Stomach smooth muscle (tissue), 2 donors: ENCODE data around the gene NINJ2.

Source experiments
- H3K27ac ChIP-seq: one replicate; pipeline ENCODE4 v1.7.0; 2013; ENCODE audit warnings: mild to moderate bottlenecking, low read length, inconsistent platforms
- H3K27me3 ChIP-seq, 2 donors: one replicate each; pipeline ENCODE4 v1.7.0; 2013; ENCODE audit warnings: low read length in 2 of 2; ENCODE audit not compliant: insufficient read depth in 2 of 2, control insufficient read depth in 1 of 2
- H3K36me3 ChIP-seq, 2 donors: one replicate each; pipeline ENCODE4 v1.7.0; 2013; ENCODE audit warnings: low read length in 2 of 2; ENCODE audit not compliant: control insufficient read depth in 2 of 2, insufficient read depth in 2 of 2
- H3K4me1 ChIP-seq: one replicate; pipeline ENCODE4 v1.7.0; 2013; ENCODE audit warnings: low read length; ENCODE audit not compliant: control insufficient read depth, insufficient read depth
- H3K4me3 ChIP-seq, 2 donors: one replicate each; pipeline ENCODE4 v1.7.0; 2013; ENCODE audit warnings: low read length in 2 of 2
- H3K9ac ChIP-seq, 2 donors: one replicate each; pipeline ENCODE4 v1.7.0; 2013; ENCODE audit warnings: low read length in 2 of 2, mild to moderate bottlenecking in 1 of 2
- H3K9me3 ChIP-seq, 2 donors: one replicate each; pipeline ENCODE4 v1.7.0; 2013; ENCODE audit warnings: low read length in 2 of 2; ENCODE audit not compliant: control insufficient read depth in 2 of 2
- donor health status: healthy.
- donor health status: Pancreatic carcinoma.

NINJ2 gene

GRCh38 chr12:537772-538171 is 125.5 kb downstream of the NINJ2 start:
- no peak overlapping the region for H3K9ac ChIP-seq

GRCh38 chr12:536751-537245 is 126.4 kb downstream of the NINJ2 start:
- H3K9ac ChIP-seq: no peak overlapping the region
- no peak overlapping the region for H3K4me3 ChIP-seq
- H3K9me3 ChIP-seq: peaks cover 4 to 10% of the 10 kb centered on the region in 2 donors
- no peaks in the 10 kb centered on the region for H3K4me1 ChIP-seq
- H3K27me3 ChIP-seq: peaks cover 0 to 2% of the 10 kb centered on the region in 2 donors
- no peak overlapping the region for H3K27ac ChIP-seq
- no peaks in the 10 kb centered on the region for H3K36me3 ChIP-seq

More at GRCh38 chr12:537772-538171, 125.5 kb downstream of the NINJ2 start:
- Histone ChIP-seq H3K27ac (no peak overlapping the region), H3K9me3 (peaks cover 0 to 2% of the 10 kb centered on the region in 2 donors), H3K4me3 (no peak overlapping the region), H3K36me3 (no peaks in the 10 kb centered on the region), H3K4me1 (no peaks in the 10 kb centered on the region), H3K27me3 (peaks cover 0 to 2% of the 10 kb centered on the region in 2 donors)

- no peaks in the 10 kb centered on the region for H3K4me1 ChIP-seq
Observed at GRCh38 chr12:535396-535795, 127.8 kb downstream of the NINJ2 start.

GRCh38 chr12:534216-534615 is 129.0 kb downstream of the NINJ2 start:
- Histone ChIP-seq H3K4me1 (no peaks in the 10 kb centered on the region), H3K9me3 (peaks cover 4 to 10% of the 10 kb centered on the region in 2 donors), H3K9ac (no peak overlapping the region), H3K27me3 (peaks cover 0 to 2% of the 10 kb centered on the region in 2 donors), H3K36me3 (no peaks in the 10 kb centered on the region), H3K4me3 (no peak overlapping the region), H3K27ac (no peak overlapping the region)

More at GRCh38 chr12:535396-535795, 127.8 kb downstream of the NINJ2 start:
- Histone ChIP-seq H3K27me3 (peaks cover 0 to 2% of the 10 kb centered on the region in 2 donors), H3K36me3 (no peaks in the 10 kb centered on the region), H3K4me3 (no peak overlapping the region), H3K9ac (no peak overlapping the region), H3K27ac (no peak overlapping the region), H3K9me3 (peaks cover 4 to 10% of the 10 kb centered on the region in 2 donors)

GRCh38 chr12:533718-534117 is 129.5 kb downstream of the NINJ2 start:
- peaks cover 4 to 10% of the 10 kb centered on the region in 2 donors for H3K9me3 ChIP-seq
- no peak overlapping the region for H3K4me3 ChIP-seq
- no peak overlapping the region for H3K27ac ChIP-seq
- H3K4me1 ChIP-seq: no peaks in the 10 kb centered on the region
- no peaks in the 10 kb centered on the region for H3K36me3 ChIP-seq
- H3K27me3 ChIP-seq: peaks cover 0 to 2% of the 10 kb centered on the region in 2 donors
- no peak overlapping the region for H3K9ac ChIP-seq

- H3K4me1 ChIP-seq: no peaks in the 10 kb centered on the region
- no peak overlapping the region for H3K9ac ChIP-seq
- H3K4me3 ChIP-seq: no peak overlapping the region
- H3K27ac ChIP-seq: no peak overlapping the region
- H3K9me3 ChIP-seq: peaks cover 4 to 10% of the 10 kb centered on the region in 2 donors
- H3K27me3 ChIP-seq: peaks cover 0 to 2% of the 10 kb centered on the region in 2 donors
- H3K36me3 ChIP-seq: no peaks in the 10 kb centered on the region
Observed at GRCh38 chr12:532908-533565, 130.2 kb downstream of the NINJ2 start.

- peaks cover 0 to 2% of the 10 kb centered on the region in 2 donors for H3K27me3 ChIP-seq
- H3K9ac ChIP-seq: no peak overlapping the region
- H3K27ac ChIP-seq: no peak overlapping the region
Observed at GRCh38 chr12:531951-532585, 131.2 kb downstream of the NINJ2 start.

GRCh38 chr12:530821-531220 is 132.4 kb downstream of the NINJ2 start:
- Histone ChIP-seq H3K9me3 (peaks cover 4 to 10% of the 10 kb centered on the region in 2 donors), H3K4me3 (no peak overlapping the region), H3K4me1 (no peaks in the 10 kb centered on the region), H3K36me3 (no peaks in the 10 kb centered on the region), H3K9ac (no peak overlapping the region), H3K27ac (no peak overlapping the region), H3K27me3 (peaks cover 0 to 3% of the 10 kb centered on the region in 2 donors)

More at GRCh38 chr12:531951-532585, 131.2 kb downstream of the NINJ2 start:
- Histone ChIP-seq H3K9me3 (peaks cover 4 to 10% of the 10 kb centered on the region in 2 donors), H3K36me3 (no peaks in the 10 kb centered on the region), H3K4me1 (no peaks in the 10 kb centered on the region), H3K4me3 (no peak overlapping the region)

- Histone ChIP-seq H3K4me3 (no peak overlapping the region), H3K4me1 (no peaks in the 10 kb centered on the region), H3K9ac (no peak overlapping the region), H3K27me3 (peaks cover 0 to 3% of the 10 kb centered on the region in 2 donors), H3K9me3 (peaks cover 4 to 10% of the 10 kb centered on the region in 2 donors), H3K27ac (no peak overlapping the region), H3K36me3 (no peaks in the 10 kb centered on the region)
Observed at GRCh38 chr12:530308-530707, 132.9 kb downstream of the NINJ2 start.

- H3K4me3 ChIP-seq: no peak overlapping the region
- H3K36me3 ChIP-seq: no peaks in the 10 kb centered on the region
- H3K4me1 ChIP-seq: no peaks in the 10 kb centered on the region
- H3K9ac ChIP-seq: no peak overlapping the region
- peaks cover 4 to 8% of the 10 kb centered on the region in 2 donors for H3K9me3 ChIP-seq
- H3K27me3 ChIP-seq: peaks cover 0 to 2% of the 10 kb centered on the region in 2 donors
- no peak overlapping the region for H3K27ac ChIP-seq
Observed at GRCh38 chr12:527729-528128, 135.5 kb downstream of the NINJ2 start.

GRCh38 chr12:527241-527640 is 136.0 kb downstream of the NINJ2 start:
- Histone ChIP-seq H3K4me3 (no peak overlapping the region), H3K9ac (no peak overlapping the region), H3K9me3 (peaks cover 3% of the 10 kb centered on the region in 2 donors), H3K36me3 (no peaks in the 10 kb centered on the region), H3K4me1 (no peaks in the 10 kb centered on the region), H3K27ac (no peak overlapping the region), H3K27me3 (peaks cover 0 to 2% of the 10 kb centered on the region in 2 donors)
